ENCODE data around the gene BTBD10.

BTBD10 gene

DNA sequence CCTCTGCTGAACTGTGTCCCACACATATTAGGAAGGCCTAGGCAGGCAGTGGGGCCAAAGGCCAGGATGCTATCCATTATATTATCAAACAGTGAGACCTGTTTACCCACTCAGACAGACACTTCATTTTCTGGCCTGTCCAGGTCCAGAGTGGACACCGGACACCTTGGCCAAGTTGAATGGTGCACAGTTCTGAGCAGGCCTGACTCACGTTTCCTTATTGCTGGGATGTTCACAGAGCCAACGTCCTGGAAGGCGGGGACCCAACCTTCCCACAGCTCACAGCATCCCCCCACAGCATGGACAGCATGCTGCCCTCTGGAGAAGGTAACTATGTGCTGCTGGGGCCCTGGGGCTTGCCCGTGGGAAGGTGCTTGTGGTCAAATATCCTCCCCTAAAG lies 86.6 kb downstream of the BTBD10 start:
- TF ChIP-seq, protein P1, sequence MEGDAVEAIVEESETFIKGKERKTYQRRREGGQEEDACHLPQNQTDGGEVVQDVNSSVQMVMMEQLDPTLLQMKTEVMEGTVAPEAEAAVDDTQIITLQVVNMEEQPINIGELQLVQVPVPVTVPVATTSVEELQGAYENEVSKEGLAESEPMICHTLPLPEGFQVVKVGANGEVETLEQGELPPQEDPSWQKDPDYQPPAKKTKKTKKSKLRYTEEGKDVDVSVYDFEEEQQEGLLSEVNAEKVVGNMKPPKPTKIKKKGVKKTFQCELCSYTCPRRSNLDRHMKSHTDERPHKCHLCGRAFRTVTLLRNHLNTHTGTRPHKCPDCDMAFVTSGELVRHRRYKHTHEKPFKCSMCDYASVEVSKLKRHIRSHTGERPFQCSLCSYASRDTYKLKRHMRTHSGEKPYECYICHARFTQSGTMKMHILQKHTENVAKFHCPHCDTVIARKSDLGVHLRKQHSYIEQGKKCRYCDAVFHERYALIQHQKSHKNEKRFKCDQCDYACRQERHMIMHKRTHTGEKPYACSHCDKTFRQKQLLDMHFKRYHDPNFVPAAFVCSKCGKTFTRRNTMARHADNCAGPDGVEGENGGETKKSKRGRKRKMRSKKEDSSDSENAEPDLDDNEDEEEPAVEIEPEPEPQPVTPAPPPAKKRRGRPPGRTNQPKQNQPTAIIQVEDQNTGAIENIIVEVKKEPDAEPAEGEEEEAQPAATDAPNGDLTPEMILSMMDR (conservative IDR thresholded peaks at IDR 0.05; ENCODE audit: low read length): no peak
- H3K4me3 ChIP-seq (ENCODE audit: low read length): no peak overlapping the region
- DNase-seq (ENCODE audit: low read depth): no peak

DNA sequence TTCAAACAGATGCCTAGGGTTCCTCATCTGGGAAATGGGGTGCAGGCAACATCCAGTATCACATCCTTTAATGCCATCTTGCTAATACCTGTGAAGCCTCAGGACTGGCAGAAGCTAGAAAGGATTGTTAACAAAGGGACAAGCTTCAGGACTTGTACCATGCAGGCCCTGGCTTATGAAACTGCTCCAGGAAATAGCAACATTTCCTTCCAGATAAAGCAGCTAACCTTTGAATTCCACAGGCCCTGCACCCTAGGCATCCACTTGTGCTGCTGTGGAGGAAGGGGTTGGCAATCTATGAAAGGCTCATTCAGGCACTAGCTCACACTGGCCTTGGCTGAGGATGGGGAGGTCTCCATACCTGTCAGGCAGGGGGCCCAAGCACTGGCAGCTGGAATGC lies 87.2 kb downstream of the BTBD10 start:
- TF ChIP-seq, protein P1 (conservative IDR thresholded peaks at IDR 0.05; ENCODE audit: low read length): no peak
- no peak for DNase-seq (ENCODE audit: low read depth)

GRCh38 chr11:13373216-13373615 lies 89.8 kb downstream of the BTBD10 start:
- TF ChIP-seq, protein P1 (conservative IDR thresholded peaks at IDR 0.05; ENCODE audit: low read length): no peak
- no peak for DNase-seq (ENCODE audit: low read depth)
- H3K4me3 ChIP-seq (ENCODE audit: low read length): no peak overlapping the region

More for the DNA sequence above, 87.2 kb downstream of the BTBD10 start:
- H3K4me3 ChIP-seq (ENCODE audit: low read length): no peak overlapping the region

DNA sequence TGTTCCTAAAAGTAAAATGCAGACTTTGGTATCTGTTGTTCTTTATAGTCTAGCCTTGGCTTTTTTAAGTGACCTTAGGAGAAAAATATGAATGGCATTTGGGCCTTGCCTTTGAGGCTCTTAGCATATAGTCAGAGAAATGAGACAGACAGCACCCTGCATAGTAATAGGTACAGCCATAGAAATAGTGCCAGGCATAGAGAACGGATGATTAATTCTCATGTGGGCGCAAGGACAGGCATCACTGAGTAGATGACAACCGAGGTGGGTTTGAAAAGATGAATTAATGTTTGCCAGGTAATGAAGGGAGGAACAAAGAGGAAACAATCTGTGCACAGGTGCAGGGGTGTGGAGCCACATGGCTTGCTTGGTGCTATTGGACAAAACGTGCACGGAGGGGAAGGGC lies 95.0 kb downstream of the BTBD10 start:
- TF ChIP-seq, protein P1 (conservative IDR thresholded peaks at IDR 0.05; ENCODE audit: low read length): no peak
- peak; percentile 44 for DNase-seq (ENCODE audit: low read depth)
- no peak overlapping the region for H3K4me3 ChIP-seq (ENCODE audit: low read length)

DNA sequence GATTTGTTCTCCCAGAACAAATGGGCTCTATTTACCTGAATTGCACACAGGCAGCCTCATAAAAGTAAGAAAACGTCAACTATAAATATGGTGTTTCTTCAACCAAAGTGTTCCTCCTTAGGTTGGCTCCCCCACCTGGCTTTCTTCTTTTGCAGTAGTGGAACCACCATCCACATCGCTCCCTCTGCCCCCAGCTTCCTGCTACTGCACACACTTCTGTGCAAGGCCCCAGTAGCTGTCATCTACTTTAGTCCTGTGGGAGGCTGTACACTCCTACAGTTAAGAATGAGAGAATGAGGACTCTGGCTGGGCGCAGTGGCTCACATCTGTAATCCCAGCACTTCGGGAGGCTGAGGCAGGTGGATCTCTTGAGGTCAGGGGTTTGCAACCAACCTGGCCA lies 95.9 kb downstream of the BTBD10 start:
- no peak overlapping the region for H3K4me3 ChIP-seq (ENCODE audit: low read length)
- TF ChIP-seq, protein P1 (conservative IDR thresholded peaks at IDR 0.05; ENCODE audit: low read length): no peak
- no peak for DNase-seq (ENCODE audit: low read depth)

- DNase-seq (ENCODE audit: low read depth): no peak
- no peak overlapping the region for H3K4me3 ChIP-seq (ENCODE audit: low read length)
Observed at GRCh38 chr11:13366266-13367026, 96.6 kb downstream of the BTBD10 start.

GRCh38 chr11:13364388-13364787 lies 98.6 kb downstream of the BTBD10 start:
- no peak for DNase-seq (ENCODE audit: low read depth)
- no peak overlapping the region for H3K4me3 ChIP-seq (ENCODE audit: low read length)
- TF ChIP-seq, protein P1 (conservative IDR thresholded peaks at IDR 0.05; ENCODE audit: low read length): no peak

More at GRCh38 chr11:13366266-13367026, 96.6 kb downstream of the BTBD10 start:
- TF ChIP-seq, protein P1 (conservative IDR thresholded peaks at IDR 0.05; ENCODE audit: low read length): no peak

All from AG10803 (cell line).